ENCODE data around the gene CLK2.

DNA sequence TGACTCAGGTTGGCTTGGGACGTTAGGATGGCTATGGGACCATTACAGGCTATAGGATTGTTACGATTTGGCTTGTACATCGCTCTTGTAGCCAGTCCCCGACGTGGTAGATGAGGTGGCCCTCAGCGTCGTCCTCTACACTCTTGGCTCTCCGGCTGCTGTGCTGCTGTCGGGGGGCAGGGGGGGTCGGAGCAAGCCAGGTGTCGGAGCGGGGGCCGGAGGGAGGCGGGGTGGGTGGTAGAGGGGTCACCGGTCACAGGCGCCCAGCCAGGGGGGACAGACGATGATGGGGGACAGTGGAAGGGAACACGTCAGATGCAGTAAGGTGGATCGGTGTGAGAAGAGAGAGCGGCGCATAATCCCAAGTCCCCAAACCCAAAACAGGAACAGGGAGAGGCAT, 4.7 kb downstream of the CLK2 start:
- TF ChIP-seq, protein P1, sequence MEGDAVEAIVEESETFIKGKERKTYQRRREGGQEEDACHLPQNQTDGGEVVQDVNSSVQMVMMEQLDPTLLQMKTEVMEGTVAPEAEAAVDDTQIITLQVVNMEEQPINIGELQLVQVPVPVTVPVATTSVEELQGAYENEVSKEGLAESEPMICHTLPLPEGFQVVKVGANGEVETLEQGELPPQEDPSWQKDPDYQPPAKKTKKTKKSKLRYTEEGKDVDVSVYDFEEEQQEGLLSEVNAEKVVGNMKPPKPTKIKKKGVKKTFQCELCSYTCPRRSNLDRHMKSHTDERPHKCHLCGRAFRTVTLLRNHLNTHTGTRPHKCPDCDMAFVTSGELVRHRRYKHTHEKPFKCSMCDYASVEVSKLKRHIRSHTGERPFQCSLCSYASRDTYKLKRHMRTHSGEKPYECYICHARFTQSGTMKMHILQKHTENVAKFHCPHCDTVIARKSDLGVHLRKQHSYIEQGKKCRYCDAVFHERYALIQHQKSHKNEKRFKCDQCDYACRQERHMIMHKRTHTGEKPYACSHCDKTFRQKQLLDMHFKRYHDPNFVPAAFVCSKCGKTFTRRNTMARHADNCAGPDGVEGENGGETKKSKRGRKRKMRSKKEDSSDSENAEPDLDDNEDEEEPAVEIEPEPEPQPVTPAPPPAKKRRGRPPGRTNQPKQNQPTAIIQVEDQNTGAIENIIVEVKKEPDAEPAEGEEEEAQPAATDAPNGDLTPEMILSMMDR (IDR thresholded peaks at IDR 0.05): no peak
- no peak for TF ChIP-seq EP300 (IDR thresholded peaks at IDR 0.05)

Measured in esophagus muscularis mucosa (tissue), 3 donors.